ENCODE results near the gene CAPN5. TPM values are rescaled to one million over a fixed set of nuclear protein-coding genes. Genes with fewer than 3 reads are reported as not detected.

Gene CAPN5
- total and polyA plus RNA-seq, 2 of the 13 experiments (the other 11 are each of a cell fraction or from before 2014, with no cell fraction given) = 0.27 to 1.2 TPM

DNA sequence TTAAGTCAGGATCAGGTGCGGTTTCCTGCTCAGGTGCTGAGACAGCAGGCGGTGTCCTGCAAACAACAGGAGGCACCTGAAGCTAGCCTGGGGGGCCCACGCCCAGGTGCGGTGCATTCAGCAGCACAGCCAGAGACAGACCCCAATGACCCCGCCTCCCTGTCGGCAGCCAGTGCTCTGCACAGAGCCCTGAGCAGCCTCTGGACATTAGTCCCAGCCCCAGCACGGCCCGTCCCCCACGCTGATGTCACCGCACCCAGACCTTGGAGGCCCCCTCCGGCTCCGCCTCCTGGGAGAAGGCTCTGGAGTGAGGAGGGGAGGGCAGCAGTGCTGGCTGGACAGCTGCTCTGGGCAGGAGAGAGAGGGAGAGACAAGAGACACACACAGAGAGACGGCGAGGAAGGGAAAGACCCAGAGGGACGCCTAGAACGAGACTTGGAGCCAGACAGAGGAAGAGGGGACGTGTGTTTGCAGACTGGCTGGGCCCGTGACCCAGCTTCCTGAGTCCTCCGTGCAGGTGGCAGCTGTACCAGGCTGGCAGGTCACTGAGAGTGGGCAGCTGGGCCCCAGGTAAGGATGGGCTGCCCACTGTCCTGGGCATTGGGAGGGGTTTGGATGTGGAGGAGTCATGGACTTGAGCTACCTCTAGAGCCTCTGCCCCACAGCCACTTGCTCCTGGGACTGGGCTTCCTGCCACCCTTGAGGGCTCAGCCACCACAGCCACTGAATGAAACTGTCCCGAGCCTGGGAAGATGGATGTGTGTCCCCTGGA is 61.3 kb downstream of the CAPN5 start, which contains the start of gene MYO7A (continued):
- TF ChIP-seq, protein P1, sequence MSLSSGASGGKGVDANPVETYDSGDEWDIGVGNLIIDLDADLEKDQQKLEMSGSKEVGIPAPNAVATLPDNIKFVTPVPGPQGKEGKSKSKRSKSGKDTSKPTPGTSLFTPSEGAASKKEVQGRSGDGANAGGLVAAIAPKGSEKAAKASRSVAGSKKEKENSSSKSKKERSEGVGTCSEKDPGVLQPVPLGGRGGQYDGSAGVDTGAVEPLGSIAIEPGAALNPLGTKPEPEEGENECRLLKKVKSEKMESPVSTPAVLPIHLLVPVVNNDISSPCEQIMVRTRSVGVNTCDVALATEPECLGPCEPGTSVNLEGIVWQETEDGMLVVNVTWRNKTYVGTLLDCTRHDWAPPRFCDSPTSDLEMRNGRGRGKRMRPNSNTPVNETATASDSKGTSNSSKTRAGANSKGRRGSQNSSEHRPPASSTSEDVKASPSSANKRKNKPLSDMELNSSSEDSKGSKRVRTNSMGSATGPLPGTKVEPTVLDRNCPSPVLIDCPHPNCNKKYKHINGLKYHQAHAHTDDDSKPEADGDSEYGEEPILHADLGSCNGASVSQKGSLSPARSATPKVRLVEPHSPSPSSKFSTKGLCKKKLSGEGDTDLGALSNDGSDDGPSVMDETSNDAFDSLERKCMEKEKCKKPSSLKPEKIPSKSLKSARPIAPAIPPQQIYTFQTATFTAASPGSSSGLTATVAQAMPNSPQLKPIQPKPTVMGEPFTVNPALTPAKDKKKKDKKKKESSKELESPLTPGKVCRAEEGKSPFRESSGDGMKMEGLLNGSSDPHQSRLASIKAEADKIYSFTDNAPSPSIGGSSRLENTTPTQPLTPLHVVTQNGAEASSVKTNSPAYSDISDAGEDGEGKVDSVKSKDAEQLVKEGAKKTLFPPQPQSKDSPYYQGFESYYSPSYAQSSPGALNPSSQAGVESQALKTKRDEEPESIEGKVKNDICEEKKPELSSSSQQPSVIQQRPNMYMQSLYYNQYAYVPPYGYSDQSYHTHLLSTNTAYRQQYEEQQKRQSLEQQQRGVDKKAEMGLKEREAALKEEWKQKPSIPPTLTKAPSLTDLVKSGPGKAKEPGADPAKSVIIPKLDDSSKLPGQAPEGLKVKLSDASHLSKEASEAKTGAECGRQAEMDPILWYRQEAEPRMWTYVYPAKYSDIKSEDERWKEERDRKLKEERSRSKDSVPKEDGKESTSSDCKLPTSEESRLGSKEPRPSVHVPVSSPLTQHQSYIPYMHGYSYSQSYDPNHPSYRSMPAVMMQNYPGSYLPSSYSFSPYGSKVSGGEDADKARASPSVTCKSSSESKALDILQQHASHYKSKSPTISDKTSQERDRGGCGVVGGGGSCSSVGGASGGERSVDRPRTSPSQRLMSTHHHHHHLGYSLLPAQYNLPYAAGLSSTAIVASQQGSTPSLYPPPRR (CRISPR knock-in tag; IDR thresholded peaks at IDR 0.05; ENCODE audit: borderline replicate concordance) = peak; percentile 15; the same call in 1 of the 2 replicates
- 0 out of 2 replicates have a peak, but pooled peaks have one; percentile 14 for TF ChIP-seq ZNF501 (CRISPR knock-in tag; IDR thresholded peaks at IDR 0.05)
- TF ChIP-seq ZFP36L1 (CRISPR knock-in tag; IDR thresholded peaks at IDR 0.05) = peak; percentile 54; the same call in 1 of the 2 replicates
- no peak for TF ChIP-seq ZNF552 (CRISPR knock-in tag; IDR thresholded peaks at IDR 0.05; ENCODE audit: borderline replicate concordance)
- no peak for TF ChIP-seq SP2 (CRISPR knock-in tag; IDR thresholded peaks at IDR 0.05)
- peak; percentile 61 for TF ChIP-seq RXRB (CRISPR knock-in tag; IDR thresholded peaks at IDR 0.05; ENCODE audit: borderline replicate concordance)
- peak; percentile 94 for TF ChIP-seq ZNF292 (CRISPR knock-in tag; IDR thresholded peaks at IDR 0.05; ENCODE audit: borderline replicate concordance, low read depth)
- TF ChIP-seq NFIB (CRISPR knock-in tag; IDR thresholded peaks at IDR 0.05; ENCODE audit: borderline replicate concordance) = no peak
- TF ChIP-seq ZBTB7B (CRISPR knock-in tag; IDR thresholded peaks at IDR 0.05) = 0 out of 2 replicates have a peak, but pooled peaks have one; percentile 47
- TF ChIP-seq ZNF263 (CRISPR knock-in tag; IDR thresholded peaks at IDR 0.05) = 0 out of 2 replicates have a peak, but pooled peaks have one; percentile 4
- TF ChIP-seq ZNF547 (CRISPR knock-in tag; IDR thresholded peaks at IDR 0.05) = 0 out of 2 replicates have a peak, but pooled peaks have one; percentile 26
- TF ChIP-seq, protein P2, sequence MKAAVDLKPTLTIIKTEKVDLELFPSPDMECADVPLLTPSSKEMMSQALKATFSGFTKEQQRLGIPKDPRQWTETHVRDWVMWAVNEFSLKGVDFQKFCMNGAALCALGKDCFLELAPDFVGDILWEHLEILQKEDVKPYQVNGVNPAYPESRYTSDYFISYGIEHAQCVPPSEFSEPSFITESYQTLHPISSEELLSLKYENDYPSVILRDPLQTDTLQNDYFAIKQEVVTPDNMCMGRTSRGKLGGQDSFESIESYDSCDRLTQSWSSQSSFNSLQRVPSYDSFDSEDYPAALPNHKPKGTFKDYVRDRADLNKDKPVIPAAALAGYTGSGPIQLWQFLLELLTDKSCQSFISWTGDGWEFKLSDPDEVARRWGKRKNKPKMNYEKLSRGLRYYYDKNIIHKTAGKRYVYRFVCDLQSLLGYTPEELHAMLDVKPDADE (CRISPR knock-in tag; IDR thresholded peaks at IDR 0.05) = no peak
- TF ChIP-seq, protein P3, sequence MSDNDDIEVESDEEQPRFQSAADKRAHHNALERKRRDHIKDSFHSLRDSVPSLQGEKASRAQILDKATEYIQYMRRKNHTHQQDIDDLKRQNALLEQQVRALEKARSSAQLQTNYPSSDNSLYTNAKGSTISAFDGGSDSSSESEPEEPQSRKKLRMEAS (IDR thresholded peaks at IDR 0.05) = peak; percentile 14; the same call in 1 of the 2 replicates
- TF ChIP-seq ZNF235 (CRISPR knock-in tag; IDR thresholded peaks at IDR 0.05; ENCODE audit: borderline replicate concordance) = peak; percentile 56; the same call in 1 of the 2 replicates
- TF ChIP-seq ZBTB21 (CRISPR knock-in tag; IDR thresholded peaks at IDR 0.05) = no peak
- no peak for TF ChIP-seq ZNF543 (CRISPR knock-in tag; IDR thresholded peaks at IDR 0.05)
- no peak for TF ChIP-seq KAT2B (IDR thresholded peaks at IDR 0.05; ENCODE audit: borderline replicate concordance, low read depth, low read length)
- TF ChIP-seq IRF2 (CRISPR knock-in tag; IDR thresholded peaks at IDR 0.05) = peak; percentile 28; the same call in 1 of the 2 replicates
- no peak for TF ChIP-seq ZNF749 (CRISPR knock-in tag; IDR thresholded peaks at IDR 0.05; ENCODE audit: borderline replicate concordance)

Measured in HepG2 (cell line).